LNCaP clone FGC (cell line): ENCODE measurements around the gene OTOGL.
"Not testable (repeated sequence)": the region's sequence is repeated elsewhere in the genome, so short reads cannot be mapped to it uniquely, and the experiment has no call there.

Source experiments
- DNase-seq: peaks from one replicate; pipeline ENCODE4 v3.0.0-alpha.2; 2011; ENCODE audit warnings: low read depth
- H3K4me3 ChIP-seq: 2 replicates; pipeline ENCODE4 v1.5.1; 2011; ENCODE audit warnings: mild to moderate bottlenecking, low read depth, low read length, control low read depth
- TF ChIP-seq, protein P1 (sequence below): IDR thresholded peaks from 2 replicates; pipeline ENCODE4 v1.5.1; 2012; ENCODE audit warnings: mild to moderate bottlenecking; ENCODE audit not compliant: control insufficient read depth, insufficient read depth; ENCODE audit errors: extremely low read depth

OTOGL gene

DNA sequence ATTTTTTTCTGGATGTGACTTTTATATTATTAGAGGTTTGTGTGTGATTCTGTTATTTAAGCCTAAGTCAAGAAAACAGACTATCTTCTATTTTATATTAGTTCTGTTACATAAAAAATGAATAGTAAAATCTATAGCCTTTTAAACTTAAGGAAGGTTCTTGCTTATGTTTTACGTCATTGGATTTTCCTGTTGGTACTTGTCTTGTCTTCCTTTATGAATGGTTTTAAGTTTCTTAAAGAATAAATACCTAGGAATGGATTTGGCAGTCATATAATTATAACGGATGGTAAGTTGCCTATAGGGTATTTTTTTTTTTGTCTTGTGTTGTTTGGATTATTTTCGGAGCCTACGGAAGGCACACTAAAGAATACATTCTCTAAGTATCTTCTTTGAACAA, 182.9 kb downstream of the OTOGL start:
- H3K4me3 ChIP-seq, result no peak overlapping the region
- TF ChIP-seq, protein P1, sequence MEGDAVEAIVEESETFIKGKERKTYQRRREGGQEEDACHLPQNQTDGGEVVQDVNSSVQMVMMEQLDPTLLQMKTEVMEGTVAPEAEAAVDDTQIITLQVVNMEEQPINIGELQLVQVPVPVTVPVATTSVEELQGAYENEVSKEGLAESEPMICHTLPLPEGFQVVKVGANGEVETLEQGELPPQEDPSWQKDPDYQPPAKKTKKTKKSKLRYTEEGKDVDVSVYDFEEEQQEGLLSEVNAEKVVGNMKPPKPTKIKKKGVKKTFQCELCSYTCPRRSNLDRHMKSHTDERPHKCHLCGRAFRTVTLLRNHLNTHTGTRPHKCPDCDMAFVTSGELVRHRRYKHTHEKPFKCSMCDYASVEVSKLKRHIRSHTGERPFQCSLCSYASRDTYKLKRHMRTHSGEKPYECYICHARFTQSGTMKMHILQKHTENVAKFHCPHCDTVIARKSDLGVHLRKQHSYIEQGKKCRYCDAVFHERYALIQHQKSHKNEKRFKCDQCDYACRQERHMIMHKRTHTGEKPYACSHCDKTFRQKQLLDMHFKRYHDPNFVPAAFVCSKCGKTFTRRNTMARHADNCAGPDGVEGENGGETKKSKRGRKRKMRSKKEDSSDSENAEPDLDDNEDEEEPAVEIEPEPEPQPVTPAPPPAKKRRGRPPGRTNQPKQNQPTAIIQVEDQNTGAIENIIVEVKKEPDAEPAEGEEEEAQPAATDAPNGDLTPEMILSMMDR, result no peak
- DNase-seq, result no peak

DNA sequence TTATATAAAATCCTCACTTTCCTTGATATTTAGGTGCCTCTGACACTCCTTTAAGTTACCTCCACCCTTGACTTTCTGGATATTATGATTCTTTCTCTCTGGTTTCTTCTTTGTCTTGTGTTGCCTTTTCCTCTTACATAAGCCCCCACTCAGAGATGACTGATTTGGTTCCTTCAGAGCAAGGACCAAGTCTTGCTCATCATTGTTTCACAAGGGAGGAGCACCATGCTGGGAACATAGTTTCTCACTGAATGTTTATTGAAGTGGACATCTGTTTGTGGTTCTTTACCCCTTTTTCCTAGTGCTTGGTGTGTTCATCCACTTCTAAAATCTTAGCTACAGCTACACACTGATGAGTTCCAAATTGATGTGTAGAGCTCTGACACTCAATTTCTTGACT, 183.4 kb downstream of the OTOGL start:
- DNase-seq, result no peak
- TF ChIP-seq, protein P1, result no peak
- no peak overlapping the region for H3K4me3 ChIP-seq

DNA sequence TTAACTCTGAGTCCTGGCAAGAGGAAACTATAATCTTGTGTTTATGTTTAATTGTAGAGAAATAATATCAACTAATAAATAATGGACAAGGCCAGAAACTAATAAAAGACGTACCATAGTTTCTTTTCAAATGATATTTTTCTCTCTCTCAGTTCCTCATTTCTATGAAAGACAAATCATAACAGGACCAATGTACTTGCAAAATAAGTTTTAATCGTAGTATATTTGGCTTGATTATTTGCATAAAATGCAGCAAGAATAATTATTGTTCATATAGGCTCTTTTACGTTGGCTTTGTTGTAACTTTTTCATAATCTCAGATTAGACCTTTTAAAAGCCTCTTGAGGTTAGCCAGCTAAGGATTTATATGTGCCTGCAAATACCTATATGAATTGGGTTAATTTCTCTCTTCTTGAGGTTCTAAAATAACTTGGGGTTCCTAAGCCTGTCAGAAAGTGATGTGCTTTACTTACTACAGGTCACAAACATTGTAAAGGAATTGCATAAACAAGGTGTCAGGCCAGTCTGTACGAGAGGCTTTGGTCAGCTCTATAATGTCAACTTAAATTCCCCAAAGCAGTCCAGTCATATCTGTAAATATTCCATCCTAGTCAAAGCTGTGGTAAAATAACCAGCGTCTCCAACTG, 191.9 kb downstream of the OTOGL start:
- DNase-seq, result no peak
- no peak overlapping the region for H3K4me3 ChIP-seq
- TF ChIP-seq, protein P1, result no peak

DNA sequence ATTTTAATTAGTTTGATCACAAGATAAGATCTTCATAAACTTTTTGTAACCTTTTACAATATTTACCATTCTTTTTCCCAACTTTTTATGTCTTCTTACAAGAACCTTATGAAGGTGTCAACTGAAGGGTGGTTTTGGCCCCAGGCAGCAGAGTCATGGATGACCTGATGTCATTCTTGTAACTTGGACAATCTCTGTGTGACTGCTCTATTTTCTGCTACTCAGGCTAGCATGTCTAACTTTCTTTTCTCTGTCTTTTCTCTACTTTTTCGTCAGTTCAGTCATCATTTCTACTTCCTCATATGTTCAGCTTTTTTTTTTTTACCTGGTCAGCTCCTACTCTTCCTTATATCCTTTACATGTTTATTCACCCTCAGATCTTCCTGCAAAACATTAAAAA, 194.0 kb downstream of the OTOGL start:
- H3K4me3 ChIP-seq, result no peak overlapping the region
- TF ChIP-seq, protein P1, result no peak
- no peak for DNase-seq

DNA sequence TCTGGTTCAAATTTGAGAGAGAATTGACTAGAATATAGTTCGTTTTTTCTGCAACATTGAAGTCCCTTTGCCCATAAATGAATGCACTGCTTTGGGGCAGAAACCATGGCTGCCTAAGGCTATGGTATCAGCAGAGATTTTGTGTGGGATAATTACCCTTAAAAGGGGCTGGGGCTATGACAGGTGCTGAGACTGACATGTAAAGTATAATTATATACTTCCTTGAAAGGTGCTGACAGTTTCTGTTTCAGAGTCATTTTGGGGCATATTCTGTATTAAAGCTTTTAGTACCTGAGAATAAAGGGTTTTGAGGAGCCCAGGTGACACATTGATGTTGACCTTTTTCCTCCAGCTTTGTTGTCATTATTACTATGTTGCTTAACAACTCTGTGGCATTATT, 194.4 kb downstream of the OTOGL start:
- no peak for DNase-seq
- H3K4me3 ChIP-seq, result no peak overlapping the region
- TF ChIP-seq, protein P1, result no peak

DNA sequence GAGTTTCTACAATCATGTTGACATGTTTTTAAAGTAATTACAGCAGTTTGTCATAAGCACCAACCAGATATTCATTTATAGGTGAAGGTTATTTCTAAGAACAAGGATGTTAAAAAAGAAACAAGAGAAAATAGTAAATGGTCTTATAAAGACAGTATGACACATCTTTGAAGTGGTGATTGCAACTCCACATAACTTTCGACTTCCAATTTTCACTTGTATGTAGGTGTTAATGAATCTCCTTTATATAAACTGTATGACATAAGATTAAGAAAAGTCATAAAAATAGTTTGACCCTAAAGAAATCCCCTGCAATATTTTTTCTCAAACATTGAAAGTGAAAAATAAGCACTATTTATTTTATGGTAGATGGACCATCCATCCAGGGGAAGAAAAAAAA, 199.9 kb downstream of the OTOGL start:
- DNase-seq, result no peak
- H3K4me3 ChIP-seq, result no peak overlapping the region
- TF ChIP-seq, protein P1, result no peak

DNA sequence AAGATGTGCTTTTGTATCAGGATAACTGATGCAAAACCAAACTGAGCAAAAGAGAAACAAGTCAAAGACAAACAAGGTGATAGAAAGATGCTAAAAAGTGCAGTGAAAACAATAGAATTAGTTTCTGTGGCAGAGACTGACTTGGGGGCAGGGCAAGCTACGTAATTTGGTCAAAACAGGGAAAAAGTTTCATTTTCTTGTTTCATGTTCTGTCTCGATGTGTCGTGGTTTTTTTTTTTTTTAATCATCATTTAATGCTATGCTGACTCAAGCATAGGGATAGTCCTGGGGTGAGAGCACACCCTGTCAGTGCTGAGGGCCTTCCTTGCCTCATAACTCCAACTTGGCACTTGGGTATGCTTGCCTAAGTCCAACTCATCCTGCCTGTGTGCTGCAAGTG, 200.6 kb downstream of the OTOGL start:
- no peak overlapping the region for H3K4me3 ChIP-seq
- no peak for DNase-seq
- TF ChIP-seq, protein P1, result no peak

DNA sequence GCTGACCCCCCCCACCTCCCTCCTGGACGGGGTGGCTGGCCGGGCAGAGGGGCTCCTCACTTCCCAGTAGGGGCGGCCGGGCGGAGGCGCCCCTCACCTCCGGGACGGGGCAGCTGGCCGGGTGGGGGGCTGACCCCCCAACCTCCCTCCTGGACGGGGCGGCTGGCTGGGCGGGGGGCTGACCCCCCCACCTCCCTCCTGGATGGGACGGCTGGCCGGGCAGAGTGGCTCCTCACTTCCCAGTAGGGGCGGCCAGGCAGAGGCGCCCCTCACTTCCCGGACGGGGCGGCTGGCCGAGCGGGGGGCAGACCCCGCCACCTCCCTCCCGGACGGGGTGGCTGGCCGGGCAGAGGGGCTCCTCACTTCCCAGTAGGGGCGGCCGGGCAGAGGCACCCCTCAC, 208.1 kb downstream of the OTOGL start:
- H3K4me3 ChIP-seq, DNase-seq: not testable (repeated sequence)
